ENCODE measurements around the gene EMILIN1.
A peak's percentile ranks its signal among the peaks of the same experiment; 100 is the strongest.

Gene EMILIN1

DNA sequence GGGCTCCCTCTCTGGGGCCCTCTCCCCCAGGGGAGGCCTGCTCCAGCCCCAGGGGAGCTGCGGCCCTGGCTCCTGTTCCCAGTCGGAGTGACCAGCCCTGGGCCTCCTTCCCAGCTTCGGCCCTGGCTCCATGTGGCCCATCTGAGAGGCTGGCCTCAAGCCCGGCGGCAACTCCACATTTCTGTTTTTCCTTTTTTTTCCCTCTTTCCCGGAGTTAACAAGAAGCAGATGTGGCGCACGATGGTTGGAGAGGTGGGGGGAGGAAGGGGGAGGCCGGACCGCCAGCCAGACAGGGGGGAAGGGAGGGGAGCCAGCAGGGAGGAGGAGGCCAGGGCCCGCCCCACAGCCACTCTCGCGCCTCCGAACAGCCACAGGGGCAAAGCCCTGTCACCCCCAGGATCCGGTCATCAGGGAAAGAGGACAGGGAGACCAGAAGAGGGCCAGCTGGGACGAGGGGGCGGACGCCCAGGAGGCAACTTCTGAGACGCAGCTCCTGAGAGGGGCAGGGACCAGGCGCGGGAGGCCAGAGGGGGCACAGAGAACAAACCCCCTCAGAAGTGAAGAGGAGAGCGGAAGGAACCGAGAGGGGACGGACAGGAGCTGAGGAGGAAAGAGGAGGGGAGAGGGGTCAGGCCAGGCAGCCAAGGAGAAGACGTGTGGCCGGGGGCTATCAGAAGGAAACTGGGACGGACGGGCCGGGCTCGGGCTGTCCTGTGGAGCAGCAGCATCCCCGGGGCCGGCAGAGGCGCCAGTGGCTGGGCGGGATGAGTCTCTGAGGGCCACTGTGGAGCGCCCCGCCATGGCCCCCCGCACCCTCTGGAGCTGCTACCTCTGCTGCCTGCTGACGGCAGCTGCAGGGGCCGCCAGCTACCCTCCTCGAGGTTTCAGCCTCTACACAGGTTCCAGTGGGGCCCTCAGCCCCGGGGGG is at the start of gene EMILIN1:
EMILIN1 (plus strand) TSS at position 349 of the 928 bp plus-strand sequence; CDS start at position 800, 451 bp downstream.
- DNase-seq (ENCODE audit: low read depth in 2 of 2): no peak

DNA sequence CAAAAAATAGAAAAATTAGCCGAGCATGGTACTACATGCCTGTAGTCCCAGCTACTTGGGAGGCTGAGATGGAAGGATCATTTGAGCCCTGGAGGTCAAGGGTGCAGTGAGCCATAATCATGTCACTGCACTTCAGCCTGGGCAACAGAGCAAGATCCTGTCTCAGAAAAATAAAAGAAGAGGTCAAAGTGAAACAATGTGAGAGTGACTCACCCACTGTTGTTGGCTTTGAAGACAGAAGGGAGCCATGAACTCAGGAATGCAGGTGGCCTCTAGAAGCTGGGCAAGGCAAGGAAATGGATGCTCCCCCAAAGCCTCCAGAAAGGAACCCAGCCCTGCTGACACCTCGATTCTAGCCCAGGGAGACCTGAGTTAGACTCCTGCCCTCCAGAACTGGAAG is 49.4 kb upstream of the EMILIN1 start:
- no peak for DNase-seq (ENCODE audit: low read depth in 2 of 2)

DNA sequence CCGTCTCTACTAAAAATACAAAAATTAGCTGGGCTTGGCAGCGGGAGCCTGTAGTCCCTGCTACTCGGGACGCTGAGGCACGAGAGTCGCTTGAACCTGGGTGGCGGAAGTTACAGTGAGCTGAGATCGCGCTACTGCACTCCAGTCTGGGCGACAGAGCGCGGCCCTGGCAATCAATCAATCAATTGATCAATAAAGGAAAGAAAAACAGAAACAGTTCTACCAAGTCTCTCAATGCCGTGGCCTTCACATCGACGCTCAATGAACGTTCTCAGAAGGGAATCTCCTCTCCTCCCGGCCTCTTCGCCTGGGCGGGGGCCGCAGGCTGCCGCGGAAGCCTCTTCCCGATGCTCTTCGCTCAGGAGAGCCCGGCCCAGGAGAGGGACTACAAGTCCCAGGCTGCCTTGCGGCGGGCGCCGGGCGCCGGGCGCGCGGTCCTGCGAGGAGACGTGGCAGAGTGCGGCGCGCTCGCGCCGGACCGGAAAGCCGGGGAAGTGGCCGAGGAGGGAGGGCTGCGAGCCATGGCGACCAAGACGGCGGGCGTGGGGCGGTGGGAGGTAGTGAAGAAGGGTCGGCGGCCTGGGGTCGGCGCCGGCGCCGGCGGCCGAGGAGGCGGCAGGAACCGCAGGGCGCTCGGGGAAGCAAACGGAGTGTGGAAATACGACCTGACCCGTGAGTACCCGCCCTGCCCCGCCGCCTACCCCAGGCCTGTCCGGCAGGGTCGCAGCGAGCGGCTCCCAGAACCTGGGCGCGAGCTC is 45.7 kb upstream of the EMILIN1 start, which contains the start of gene TMEM214:
TMEM214 (plus strand) TSS at position 471 of the 758 bp plus-strand sequence; CDS start at position 522, 51 bp downstream.
- DNase-seq (ENCODE audit: low read depth in 2 of 2): peak; percentile 70 to 71

DNA sequence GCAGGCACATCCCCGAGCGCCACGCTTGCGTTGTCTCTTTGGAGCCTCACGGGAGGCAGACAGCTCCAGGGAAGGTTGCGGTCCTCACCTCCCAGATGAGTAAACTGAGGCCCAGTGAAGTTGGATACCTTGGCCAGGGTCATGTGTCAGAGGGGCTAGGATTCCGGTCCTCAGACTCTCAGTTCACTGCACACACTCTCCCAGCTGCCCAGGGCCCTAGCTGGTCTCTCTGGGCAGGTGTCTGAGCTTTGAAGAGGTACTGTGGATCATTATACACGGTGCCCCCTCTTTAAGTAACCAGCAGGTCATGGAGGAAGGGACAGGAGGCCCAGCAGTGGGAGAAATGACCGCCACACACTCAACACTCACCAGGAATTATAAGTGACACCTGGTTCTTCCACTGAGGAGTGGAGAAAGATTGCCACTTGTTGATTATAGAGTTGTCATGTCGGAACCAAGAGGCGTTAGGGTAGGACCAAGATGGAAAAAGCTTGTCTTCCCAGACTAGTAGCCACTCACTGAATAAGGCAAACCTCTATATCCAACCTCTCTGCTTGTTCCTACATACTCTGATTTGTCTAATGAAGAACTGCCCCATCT is 45.1 kb upstream of the EMILIN1 start:
- no peak for DNase-seq (ENCODE audit: low read depth in 2 of 2)

DNA sequence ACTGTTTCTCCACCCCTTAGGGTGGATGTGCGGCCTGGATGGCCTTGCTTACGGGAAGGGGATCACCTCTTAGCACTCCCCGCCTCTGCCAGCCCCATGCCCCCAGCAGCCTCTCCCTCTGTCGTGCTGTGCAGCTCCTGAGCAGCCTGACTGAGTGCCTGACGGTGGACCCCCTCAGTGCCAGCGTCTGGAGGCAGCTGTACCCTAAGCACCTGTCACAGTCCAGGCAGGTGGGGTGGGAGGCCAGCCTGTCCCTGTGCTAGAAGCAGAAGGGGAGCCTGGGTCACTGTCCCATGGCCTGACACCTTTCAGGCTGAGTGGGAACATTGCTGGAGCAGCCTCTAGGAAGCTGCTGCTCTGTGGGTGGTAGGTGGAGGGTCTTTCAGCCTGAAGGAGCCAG is 40.4 kb upstream of the EMILIN1 start:
- no peak for DNase-seq (ENCODE audit: low read depth in 2 of 2)

DNA sequence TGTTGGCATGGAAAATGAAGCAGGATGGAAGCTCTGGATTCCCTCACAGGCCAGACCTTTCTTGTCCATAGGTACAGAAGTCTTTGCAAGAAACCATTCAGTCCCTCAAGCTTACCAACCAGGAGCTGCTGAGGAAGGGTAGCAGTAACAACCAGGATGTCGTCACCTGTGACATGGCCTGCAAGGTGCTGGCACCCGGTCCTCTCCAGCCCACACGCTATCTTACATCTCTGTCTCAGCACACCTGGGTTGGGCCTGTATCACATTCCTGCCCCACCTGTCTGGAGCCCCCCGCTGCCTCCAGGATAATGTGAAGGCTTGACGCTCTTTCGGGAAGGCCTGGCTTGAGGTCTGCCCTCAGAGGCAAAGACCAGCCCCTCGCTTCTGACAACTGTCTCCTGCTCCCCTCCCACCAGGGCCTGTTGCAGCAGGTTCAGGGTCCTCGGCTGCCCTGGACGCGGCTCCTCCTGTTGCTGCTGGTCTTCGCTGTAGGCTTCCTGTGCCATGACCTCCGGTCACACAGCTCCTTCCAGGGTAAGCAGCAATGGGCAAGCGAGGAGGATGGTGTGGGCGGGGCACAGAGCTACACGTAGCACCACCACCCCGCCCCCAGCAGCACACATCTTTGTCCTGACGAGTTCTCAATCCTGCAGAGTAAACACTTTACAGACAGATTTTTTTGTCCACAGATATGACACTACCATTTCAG is 39.6 kb upstream of the EMILIN1 start:
- no peak for DNase-seq (ENCODE audit: low read depth in 2 of 2)

DNA sequence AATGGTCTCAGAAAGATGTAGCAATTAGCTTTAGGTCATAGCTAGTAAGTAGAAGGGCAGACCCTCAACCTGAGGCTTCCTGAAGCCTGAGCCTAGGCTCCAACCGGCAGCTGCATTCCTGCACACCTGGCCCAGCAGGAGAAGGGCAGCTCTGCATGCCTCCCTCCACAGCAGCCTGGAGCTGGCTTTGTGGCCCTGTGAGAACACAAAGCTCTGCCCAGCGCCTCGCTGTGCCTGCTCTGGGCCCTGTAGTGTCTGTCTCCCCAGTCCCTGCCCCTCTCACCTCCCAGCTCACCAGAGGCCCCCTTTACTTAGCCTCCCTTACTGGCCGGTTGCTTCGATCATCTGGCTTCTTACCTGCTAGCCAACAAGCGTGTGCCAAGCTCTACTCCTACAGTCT is 39.0 kb upstream of the EMILIN1 start:
- DNase-seq (ENCODE audit: low read depth in 2 of 2): no peak

DNA sequence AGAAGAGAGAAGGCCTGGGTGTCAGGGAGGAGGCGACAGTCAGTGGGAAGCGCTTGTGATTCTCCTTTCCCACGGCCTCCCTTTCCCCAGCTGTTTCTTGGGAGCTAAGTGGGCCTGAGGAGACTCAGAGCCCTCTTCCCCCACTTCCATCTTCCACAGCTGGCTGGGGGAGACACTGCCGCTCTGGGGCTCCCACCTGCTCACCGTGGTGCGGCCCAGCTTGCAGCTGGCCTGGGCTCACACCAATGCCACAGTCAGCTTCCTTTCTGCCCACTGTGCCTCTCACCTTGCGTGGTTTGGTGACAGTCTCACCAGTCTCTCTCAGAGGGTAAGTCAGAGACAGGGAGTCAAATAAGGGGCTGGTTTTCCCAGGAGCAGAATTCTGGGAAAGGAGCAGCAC is 38.5 kb upstream of the EMILIN1 start:
- DNase-seq (ENCODE audit: low read depth in 2 of 2): no peak

DNA sequence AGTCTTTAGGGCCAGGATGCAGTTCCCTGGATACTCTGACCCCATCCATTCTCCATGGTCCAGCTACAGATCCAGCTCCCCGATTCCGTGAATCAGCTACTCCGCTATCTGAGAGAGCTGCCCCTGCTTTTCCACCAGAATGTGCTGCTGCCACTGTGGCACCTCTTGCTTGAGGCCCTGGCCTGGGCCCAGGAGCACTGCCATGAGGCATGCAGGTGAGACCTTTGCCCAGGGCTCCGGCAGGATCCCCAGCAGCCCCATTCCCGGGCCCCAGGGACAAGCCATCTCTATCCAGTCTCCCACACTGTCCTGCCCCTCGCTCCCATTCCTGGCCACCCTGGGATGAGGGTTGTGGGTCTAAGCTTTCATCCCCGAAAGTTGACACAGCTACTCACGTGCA is 38.1 kb upstream of the EMILIN1 start:
- no peak for DNase-seq (ENCODE audit: low read depth in 2 of 2)

DNA sequence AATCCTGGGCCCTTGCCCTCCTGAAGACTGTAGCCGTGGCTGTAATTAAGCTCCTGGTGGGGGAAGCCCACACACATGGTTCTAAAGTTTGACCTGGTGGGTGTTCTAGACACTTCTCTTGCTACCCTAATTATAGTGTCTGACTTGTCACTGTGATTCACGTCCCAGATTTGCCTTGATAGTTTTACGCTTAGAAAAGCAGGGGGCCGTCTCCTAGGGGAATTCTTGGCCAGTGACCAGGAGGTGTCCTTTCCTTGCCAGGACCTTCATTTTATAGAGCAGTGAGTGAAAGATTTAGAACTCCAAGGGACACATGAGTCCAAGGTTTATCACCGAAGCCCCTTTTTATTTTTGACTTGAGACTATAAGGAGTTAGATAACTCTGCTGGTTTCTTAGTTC is 36.7 kb upstream of the EMILIN1 start:
- no peak for DNase-seq (ENCODE audit: low read depth in 2 of 2)

DNA sequence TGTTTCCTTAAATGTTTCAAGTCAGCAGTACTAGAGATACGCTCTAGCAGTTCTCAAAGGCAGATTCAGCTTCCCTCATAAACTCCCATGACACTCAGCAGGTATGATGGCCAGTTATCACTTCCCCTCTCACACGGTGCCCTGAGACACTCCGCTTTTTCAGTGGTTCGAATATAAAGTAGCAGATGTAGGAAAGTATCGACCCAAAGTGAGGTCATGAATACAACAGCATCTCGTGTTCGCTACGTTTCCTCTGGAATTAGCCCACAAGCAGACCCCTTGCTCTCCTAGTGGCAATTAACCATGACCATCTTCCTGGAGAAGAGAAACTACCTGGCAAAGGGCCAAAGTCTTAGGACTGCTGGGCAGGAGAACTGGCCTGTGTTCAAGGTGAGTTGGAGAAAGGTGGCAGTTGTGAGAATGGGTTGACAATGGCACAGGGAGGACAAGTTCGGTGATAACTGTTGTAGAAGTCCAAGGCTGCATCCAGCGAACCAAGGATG is 36.2 kb upstream of the EMILIN1 start:
- DNase-seq (ENCODE audit: low read depth in 2 of 2): no peak

DNA sequence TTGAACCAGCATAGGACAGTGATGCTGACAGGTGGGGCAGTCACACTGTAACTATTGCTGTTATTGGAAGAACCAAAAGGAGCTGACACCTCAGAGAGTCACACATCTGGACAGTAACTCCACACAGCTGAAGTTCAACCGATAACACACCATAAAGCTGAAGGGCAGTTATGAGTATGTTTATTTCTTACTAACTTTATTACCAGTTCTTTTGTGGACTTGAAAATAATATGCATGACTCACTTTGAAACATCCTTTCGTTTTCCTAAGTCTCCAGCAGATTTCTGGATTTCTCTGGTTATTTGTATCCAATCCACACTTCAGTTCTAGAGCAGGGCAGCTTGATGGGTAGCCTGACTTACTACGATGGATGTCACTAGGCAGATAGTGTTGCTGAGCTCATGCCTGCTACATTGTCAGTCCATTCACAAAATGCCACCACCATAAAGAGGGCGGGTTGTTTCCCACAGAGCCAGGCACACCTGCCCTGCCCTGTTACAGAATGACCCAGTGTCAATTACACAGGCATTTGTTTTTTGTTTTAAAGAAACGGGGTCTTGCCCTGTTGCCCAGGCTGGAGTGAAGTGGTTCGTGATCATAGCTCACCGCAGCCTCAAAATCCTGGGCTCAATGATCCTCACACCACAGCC is 35.3 kb upstream of the EMILIN1 start:
- no peak for DNase-seq (ENCODE audit: low read depth in 2 of 2)

DNA sequence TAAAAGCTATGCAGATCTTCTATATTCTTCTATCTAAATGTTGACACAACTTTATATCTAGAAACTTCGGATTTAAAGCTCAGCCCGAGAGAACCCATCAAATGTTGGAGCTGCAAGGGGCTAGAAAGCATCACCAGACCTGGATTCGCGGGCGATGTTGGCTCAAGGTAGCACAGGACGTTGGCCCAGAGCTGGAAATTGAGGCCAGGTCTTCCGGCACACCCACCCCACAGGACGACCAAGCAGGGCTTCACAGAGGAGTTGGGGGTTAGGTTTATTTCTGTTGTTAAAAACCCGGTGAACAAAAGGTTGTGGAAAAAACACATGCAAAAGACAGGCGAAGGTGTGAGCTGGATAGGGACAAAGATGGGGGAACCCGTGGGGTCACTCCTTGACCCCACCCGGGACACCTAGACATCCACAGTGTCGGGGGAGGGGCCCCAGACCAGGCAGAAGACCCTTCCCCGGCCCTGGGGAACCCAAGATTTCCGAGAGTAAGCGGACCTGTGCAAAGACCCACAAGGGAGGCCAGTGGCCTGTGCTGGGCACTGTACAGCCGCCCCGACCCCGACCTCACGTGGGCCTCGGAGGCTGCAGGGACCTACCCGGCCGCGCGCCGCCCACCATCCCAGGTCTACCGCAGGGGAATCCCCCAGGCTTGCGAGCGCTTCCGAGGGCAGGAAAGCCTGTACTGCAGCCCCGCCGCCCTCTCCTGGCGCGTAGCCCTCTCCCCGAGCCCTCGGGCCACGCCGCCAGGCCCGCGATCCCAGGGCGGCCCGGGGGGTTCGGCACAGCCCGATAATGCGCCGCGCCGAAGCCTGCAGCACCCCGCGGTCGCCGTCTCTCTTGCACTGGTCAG is 28.8 kb upstream of the EMILIN1 start:
- peak; percentile 52 to 62 for DNase-seq (ENCODE audit: low read depth in 2 of 2)

DNA sequence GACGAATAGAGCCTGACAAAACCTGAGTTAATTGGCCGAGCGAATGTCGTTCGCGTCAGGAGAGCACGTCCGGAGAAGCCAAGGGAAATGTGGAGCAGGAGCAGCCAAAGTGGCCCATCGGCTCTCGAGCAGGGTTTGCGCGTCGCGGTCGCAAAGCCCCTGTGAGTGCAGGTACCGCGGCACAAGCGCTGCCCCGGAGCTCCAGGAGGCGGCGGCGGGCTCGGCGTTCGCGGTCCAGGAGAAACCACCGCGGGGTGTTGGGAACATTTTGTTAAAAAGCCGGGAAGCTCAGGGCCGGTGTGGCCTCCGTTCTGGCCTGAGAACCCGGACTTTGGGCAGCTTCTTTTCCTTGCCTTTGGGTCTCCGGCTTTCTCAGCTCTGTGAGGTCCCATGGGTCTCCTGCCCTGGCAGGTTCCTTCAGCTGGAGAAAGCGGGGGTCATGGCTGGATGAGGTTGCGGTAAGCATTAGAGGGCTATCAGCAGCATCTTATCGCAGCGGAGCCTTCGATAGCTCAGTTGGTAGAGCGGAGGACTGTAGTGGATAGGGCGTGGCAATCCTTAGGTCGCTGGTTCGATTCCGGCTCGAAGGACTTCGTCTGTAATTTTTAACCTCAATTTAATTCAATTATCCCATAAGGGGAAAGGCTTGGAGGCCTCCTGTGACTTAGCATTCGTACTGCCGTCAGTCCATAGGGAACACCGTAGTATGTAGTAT is 28.0 kb upstream of the EMILIN1 start:
- DNase-seq (ENCODE audit: low read depth in 2 of 2): peak; percentile 88 to 89

DNA sequence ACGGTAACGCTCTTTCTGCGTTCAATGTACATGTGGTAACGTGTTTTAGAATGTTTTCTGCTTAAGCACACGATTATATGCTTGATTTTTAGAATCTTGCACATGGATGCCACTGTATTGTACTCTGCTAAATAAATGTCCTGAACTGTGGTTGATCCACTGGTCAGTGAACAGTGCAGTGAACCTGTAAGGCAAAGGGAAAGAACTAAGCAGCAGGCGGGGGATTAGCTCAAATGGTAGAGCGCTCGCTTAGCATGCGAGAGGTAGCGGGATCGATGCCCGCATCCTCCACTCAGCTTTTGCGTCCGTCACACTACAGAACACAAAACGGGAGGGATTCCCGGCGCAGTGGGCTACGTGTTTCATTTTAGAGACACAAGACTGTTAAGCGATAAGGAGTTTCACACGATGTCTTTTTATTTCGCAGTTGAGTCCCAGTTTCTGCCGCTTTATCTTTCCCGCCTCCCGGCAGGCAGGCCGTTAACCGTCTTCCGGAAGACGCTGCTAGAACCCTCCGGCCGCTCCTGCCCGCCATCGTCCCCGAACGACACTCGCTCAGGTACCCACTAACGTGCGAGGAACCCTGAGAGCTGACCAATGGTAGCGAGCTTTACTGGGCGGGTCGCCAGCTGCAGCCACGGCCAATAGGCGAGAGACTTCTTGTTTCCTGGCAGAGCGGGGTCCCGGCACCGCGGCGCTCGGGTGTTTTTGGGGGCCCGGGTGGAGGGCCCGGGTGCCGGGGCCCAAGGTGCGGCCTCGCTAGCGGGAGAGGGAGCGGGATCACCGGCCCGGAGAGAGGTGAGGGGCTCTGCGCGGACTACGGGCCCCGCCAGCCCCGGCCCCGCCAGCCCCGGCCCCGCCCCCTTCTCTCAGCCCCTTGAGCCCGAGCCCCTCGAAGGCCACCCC is 27.2 kb upstream of the EMILIN1 start, which contains the start of gene AGBL5:
AGBL5 (plus strand) TSS at position 673 of the 906 bp plus-strand sequence. CDS start 1,291 bp downstream, outside the sequence.
- DNase-seq (ENCODE audit: low read depth in 2 of 2): peak; percentile 87 to 96

DNA sequence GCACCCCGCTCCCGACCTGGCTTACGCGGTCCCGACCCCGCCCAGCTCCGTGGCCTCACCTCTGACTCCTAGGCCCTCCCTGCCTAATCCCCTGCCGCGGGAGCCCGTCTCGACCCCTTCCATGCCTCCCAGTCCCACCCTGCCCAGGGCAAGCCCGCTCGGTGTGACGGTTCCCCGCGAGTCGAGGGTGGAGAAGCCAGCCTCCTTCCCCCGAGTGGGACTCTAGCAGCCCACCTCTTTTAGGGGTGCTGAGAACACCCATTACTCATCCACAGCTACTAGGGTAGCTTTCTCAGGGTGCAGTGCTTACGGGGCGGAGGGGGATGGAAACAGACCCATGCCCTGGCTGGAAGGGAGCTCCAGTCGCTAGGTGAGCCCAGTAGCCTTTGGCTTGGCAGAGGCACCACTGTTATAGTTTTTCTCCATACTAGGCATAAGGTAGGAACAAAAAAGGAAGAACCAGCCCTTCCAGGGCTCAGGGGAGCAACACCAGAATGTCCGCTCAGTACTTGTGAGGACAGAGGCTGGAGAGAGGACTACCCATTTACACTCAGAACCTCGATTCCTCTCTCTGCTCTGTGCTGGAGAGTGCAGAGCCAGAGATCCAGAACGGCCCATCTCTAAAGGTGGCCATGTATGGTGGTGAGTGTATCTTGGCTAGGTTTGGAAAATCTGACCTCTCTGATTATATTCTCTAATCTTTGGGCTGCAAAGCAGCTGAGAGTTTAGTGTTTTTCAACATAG is 26.3 kb upstream of the EMILIN1 start:
- DNase-seq (ENCODE audit: low read depth in 2 of 2): peak in 1 of 2 donors; percentile 27

DNA sequence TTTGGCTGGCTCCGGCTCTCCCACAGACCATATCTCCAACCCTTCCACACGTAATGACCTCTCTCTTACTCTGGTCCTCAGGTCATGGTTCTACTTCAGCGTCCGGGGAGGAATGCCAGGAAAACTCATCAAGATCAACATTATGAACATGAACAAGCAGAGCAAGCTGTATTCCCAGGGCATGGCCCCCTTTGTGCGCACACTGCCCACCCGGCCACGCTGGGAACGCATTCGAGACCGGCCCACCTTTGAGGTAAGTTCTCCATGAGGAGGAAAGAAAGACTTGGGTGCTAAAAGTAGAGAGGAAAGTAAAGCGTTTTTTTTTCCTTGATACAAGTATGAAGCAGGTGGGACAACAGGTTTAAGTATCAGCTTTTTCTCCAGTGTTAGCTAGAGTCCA is 25.1 kb upstream of the EMILIN1 start:
- no peak for DNase-seq (ENCODE audit: low read depth in 2 of 2)
